Measurements from ENCODE around the gene PLCG1.

The PLCG1 gene

DNA sequence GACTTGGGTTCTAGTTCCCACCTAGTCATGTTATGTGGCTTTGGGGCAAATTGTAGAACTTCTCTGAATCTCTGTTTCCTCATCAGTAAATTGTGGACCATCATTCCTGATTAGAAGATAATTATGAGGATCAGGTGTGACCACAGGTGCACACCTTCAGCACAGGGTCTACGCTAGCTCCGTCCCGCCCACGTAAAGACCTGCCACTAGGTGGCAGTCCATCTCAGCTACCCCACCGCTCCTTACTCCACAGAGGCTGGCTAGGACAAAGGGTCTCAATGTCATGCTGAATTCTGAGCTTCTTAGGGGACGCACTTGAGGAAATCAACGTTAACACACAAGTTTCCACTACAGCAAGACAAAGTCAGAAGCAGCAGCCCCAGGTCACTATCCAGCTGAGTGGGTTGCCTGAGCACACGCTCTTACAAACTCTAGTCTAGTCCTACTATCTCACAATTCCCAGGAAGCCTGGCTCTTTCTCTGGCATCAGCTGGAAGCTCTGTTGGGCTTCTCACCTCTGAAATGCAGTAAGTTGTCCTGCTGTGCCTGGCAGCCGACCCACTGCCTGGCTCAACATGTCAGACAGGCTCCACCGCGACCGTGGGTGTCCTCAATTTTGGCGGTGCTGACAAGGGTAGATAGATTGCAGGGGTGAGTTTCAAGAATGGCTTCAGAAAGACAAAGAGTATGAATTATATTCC is 2.0 kb upstream of the PLCG1 start:
- no peak for DNase-seq (ENCODE audit: extremely low read depth, low read depth)
- TF ChIP-seq CTCF (IDR thresholded peaks at IDR 0.05; ENCODE audit: low read depth, low read length, missing control alignments): peak; percentile 82
- no peak overlapping the region for H3K4me3 ChIP-seq (replicated peaks; ENCODE audit: low read depth, low read length)

DNA sequence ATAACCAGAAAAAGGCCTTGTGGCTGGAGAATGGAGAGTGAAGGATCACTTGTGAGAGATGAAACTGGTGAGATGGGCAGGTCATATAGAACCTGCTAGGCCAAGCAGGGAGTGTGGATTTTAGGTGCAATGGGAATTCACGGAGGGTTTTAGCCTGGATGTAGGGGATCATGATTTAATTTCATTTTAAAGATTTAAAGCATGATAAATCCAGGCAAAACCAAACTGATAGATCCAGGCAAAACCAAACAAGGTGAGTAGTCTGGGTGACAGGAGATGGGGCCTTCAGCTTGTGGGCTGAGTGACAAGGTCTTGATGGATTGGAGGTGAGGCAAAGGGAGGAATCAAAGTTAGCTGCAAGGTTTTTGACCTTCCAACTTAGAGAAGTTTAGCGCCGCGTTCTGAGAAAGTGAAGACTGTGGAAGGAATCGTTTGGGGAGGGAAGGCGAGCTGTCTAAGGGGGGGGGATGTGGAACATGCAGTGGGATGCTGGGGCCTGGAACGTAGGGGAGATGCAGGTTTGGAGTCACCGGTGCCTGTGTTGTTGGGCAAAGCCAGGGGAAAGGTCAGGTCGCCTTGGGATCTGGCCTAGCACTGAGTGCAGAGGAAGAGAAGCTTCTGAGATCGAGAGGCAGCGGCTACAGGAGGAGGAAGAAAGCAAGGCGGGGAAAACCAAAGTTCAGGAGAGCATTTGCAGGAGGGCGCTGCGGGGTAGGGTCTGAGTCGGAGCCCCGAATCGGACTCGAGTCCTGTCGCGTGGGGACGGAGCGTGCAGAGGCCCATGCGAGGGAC is 1.3 kb upstream of the PLCG1 start:
- no peak for DNase-seq (ENCODE audit: extremely low read depth, low read depth)
- no peak for TF ChIP-seq CTCF (IDR thresholded peaks at IDR 0.05; ENCODE audit: low read depth, low read length, missing control alignments)
- peak overlapping the region; percentile 74 for H3K4me3 ChIP-seq (replicated peaks; ENCODE audit: low read depth, low read length)

- peak overlapping the region; percentile 74 for H3K4me3 ChIP-seq (replicated peaks; ENCODE audit: low read depth, low read length)
- DNase-seq (ENCODE audit: extremely low read depth, low read depth): no peak
- no peak for TF ChIP-seq CTCF (IDR thresholded peaks at IDR 0.05; ENCODE audit: low read depth, low read length, missing control alignments)
Observed at GRCh38 chr20:41137614-41138474, 501 bp downstream of the PLCG1 start.

- no peak for TF ChIP-seq CTCF (IDR thresholded peaks at IDR 0.05; ENCODE audit: low read depth, low read length, missing control alignments)
- H3K4me3 ChIP-seq (replicated peaks; ENCODE audit: low read depth, low read length): peak overlapping the region; percentile 74
- DNase-seq (ENCODE audit: extremely low read depth, low read depth): no peak
Observed at GRCh38 chr20:41138475-41139226, 1.3 kb downstream of the PLCG1 start.

DNA sequence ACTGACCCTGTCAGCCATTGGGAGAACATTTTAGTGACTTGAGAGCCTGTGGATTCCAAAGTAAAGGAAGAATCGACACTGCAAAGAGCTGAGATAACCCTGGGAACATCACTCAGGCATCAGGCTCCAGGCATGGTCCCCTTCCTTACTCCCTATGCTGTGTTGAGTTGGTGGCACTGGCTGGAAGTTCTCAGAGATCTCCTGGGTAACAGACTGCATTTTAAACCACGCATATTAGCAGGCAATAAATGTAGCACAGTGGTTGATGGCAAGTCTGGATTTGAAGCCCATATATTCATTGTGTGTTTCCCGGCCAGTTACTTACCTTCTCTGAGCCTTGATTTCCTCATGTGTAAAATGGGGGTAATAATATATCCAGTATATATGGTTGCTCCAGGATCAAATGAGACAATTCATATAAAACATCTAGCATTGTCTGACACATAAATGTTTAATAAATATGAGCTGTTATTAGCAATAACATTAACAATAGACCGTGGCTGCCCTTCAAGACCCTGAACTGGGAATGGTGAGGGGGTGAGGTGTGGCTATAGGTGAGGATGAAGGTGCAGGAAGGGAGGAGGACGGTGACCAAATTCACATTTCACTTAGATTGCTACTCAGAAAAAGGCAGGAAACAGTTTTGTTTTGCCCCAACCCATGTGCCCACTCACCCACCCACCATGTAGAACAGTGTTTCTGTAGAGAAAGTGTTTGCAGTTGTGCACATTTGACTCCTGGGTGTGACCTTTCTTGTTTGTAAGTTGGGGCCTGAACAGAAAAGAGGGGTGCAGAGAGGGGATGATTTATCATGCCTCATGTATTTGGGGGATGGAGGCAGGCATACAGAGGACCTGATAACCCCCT is 2.1 kb downstream of the PLCG1 start:
- no peak for DNase-seq (ENCODE audit: extremely low read depth, low read depth)
- peak overlapping the region; percentile 74 for H3K4me3 ChIP-seq (replicated peaks; ENCODE audit: low read depth, low read length)
- TF ChIP-seq CTCF (IDR thresholded peaks at IDR 0.05; ENCODE audit: low read depth, low read length, missing control alignments): no peak

All from HFF-Myc (cell line).